Mucosa of descending colon (tissue), 3 donors: Measurements from ENCODE around the gene ADAM11. TPM values are rescaled to one million over a fixed set of nuclear protein-coding genes. Genes with fewer than 3 reads are reported as not detected.
A peak's percentile ranks its signal among the peaks of the same experiment; 100 is the strongest.

Experiments
- ATAC-seq: fragments of 200-7000 bp; cut with Tn5 transposase; one replicate; pipeline ENCODE4 v1.9.1; 2020; ENCODE audit warnings: mild to moderate bottlenecking, moderate library complexity
- DNase-seq, 3 donors: peaks; one replicate each; pipeline ENCODE4 v3.0.0-alpha.2; 2020
- H3K36me3 ChIP-seq: fragments of 200-600 bp; one replicate; pipeline ENCODE4 v1.8.0; 2021; ENCODE audit warnings: low read depth, mild to moderate bottlenecking
- H3K4me1 ChIP-seq: fragments of 200-600 bp; one replicate; pipeline ENCODE4 v1.8.0; 2021; ENCODE audit warnings: low read depth, mild to moderate bottlenecking
- H3K4me3 ChIP-seq: fragments of 200-600 bp; one replicate; pipeline ENCODE4 v1.8.0; 2021; ENCODE audit warnings: mild to moderate bottlenecking
- H3K9me3 ChIP-seq: fragments of 200-600 bp; one replicate; pipeline ENCODE4 v1.8.0; 2021; ENCODE audit warnings: mild to moderate bottlenecking
- intact Hi-C, 2 donors: fragments of 100-400 bp; cut with DNase I in 1 of 2; cut with micrococcal nuclease in 1 of 2; formaldehyde crosslinking; loops; one replicate each; pipeline versions ENCODE4 v1.11.0 to v1.11.1; 2022; cut with DNase I, micrococcal nuclease
- total RNA-seq, 3 donors: library from RNA; stranded (reverse); fragmentation: NEBNext Ultra II Directional in 2 of 3; extraction: Animal tissue kit (Norgen Biotek cat#: 25700) in 2 of 3; gene quantifications; one replicate each; pipeline versions ENCODE4 v1.2.1 to v1.2.4, GENCODE V29; 2021 to 2023
- TF ChIP-seq, protein P1 (sequence below): fragments of 200-600 bp; IDR thresholded peaks from one replicate; pipeline ENCODE4 v1.8.0; 2022; ENCODE audit warnings: antibody characterized with exemption, mild to moderate bottlenecking
- donor health status: DM: no; HTN: no; CAD: no; lungs with moderate emphysema.
- donor health status: DM: no; HTN: no; CAD: no.
- donor health status: DM: no; HTN: yes; CAD: no.

The ADAM11 gene
- total RNA-seq, 3 donors from 2014 or later, result 0.17 to 4.7 TPM; not detected in 1

DNA sequence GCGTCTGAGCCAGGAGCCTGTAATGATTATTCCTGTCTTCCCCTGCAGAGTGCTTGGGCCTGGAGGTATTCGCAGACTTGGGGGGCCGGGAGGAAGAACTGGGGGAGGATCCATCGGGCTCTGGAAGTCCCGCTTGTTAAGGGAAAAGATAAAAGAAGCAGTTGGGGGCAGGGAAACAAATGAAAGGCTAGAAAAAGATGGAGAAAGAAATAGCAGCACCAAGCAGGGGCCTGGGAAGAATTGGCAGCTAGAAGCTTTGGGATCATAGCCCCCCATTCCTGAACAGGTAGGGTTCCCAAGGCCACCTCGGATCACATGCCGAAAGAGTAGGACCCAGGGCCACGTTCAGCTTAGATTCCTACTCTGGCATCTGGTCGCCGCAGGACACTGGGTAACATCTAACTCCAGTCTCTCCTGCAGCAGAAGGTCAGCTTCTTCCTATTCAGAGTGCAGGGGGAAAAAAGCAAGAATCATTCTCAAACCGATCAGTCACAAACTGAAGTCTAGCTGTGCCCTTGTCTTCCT, 23.6 kb downstream of the ADAM11 start:
- ATAC-seq (no peak), DNase-seq (peak in 1 of 3 donors; percentile 13)
- TF ChIP-seq, protein P1, sequence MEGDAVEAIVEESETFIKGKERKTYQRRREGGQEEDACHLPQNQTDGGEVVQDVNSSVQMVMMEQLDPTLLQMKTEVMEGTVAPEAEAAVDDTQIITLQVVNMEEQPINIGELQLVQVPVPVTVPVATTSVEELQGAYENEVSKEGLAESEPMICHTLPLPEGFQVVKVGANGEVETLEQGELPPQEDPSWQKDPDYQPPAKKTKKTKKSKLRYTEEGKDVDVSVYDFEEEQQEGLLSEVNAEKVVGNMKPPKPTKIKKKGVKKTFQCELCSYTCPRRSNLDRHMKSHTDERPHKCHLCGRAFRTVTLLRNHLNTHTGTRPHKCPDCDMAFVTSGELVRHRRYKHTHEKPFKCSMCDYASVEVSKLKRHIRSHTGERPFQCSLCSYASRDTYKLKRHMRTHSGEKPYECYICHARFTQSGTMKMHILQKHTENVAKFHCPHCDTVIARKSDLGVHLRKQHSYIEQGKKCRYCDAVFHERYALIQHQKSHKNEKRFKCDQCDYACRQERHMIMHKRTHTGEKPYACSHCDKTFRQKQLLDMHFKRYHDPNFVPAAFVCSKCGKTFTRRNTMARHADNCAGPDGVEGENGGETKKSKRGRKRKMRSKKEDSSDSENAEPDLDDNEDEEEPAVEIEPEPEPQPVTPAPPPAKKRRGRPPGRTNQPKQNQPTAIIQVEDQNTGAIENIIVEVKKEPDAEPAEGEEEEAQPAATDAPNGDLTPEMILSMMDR, result no peak
- intact Hi-C loops, result no loop called here
- Histone ChIP-seq H3K36me3 (no peaks in the 10 kb centered on the region), H3K4me1 (peaks cover 8% of the 10 kb centered on the region), H3K4me3 (no peak overlapping the region), H3K9me3 (no peaks in the 10 kb centered on the region)

DNA sequence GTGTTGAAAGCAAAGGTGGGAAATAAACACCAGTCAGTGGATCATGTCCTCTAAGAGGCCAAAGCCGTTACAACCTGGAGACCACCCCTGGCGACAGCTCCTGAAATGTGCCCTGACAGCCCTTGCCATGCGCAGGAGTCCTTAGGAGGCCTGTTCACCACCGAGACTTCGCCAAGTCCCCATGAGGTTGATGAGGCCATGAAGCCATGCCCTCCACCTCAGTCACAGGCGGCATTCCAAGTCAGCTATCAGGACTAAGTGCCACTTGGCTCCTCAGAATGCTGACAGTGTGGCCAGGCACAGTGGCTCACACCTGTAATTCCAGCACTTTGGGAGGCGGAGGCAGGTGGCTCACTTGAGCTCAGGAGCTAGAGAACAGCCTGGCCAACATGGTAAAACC, 27.1 kb downstream of the ADAM11 start:
- H3K4me3 ChIP-seq, result no peak overlapping the region
- no peaks in the 10 kb centered on the region for H3K36me3 ChIP-seq
- no peaks in the 10 kb centered on the region for H3K4me1 ChIP-seq
- H3K9me3 ChIP-seq, result no peaks in the 10 kb centered on the region
- ATAC-seq (no peak), DNase-seq (peak in 1 of 3 donors; percentile 23)
- TF ChIP-seq, protein P1, result no peak
- intact Hi-C loops, result no loop called here

DNA sequence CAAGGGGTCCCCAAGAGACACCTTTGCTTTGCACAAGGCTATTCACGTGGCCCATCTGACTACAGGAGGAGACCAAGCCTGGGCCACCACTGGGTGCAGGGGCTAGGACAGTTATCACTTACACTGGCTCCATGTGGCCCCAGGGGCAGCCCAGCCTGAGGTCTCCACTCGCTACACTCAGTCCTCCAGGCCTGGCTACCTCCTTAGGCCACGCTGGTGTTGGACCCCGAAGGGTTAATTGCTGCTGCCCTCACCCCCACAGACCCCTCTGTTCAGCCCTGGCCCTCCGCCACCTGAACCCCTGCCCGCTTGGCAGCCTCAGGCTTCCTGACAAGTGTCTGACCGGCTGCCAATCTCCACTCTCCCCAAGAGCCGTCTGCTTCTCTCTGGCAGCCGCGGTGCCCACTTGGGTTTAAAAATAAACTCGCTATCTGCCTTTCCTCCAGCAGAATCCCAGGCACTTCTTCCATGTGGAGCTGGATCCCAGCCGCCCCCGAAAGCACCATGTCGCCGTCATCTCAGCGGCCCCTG, 27.8 kb downstream of the ADAM11 start:
- DNase-seq (peak in 1 of 3 donors; percentile 38), ATAC-seq (no peak)
- Histone ChIP-seq H3K4me1 (no peaks in the 10 kb centered on the region), H3K36me3 (no peaks in the 10 kb centered on the region), H3K4me3 (no peak overlapping the region), H3K9me3 (no peaks in the 10 kb centered on the region)
- TF ChIP-seq, protein P1, result no peak
- intact Hi-C loops, result no loop called here

DNA sequence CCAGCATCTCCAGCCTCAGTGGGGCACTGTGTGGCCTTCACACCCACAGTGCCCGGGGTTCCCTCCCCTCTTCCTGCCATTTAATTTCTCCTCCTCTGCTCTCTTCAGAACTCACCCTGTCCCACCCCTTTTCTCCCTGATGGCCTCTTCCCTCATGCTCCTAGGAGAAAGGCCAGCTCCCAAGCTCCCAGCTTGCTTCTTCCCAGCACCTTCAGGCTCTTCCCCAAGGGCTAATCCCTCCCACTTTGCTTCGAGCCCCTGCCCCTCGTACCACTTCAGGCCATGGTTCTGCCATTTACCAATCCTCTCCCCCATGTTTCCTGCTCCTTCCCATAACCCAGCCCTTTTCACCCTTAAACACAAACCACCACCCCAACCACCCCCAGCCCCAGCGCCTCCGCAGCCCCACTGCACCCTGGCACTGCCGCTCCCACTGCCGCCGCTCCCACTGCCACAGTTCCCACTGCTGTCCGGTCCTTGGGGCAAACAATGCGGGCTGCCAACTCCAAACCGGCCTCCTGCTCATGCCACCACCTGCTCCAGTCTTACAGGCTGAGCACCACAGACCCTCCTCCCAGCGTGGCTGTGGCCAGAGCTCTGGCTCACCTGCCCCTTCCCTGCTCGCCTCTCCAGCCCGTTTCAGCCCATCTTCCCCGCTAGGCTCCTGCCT, 28.6 kb downstream of the ADAM11 start:
- TF ChIP-seq, protein P1, result no peak
- ATAC-seq (no peak), DNase-seq (peak in 1 of 3 donors; percentile 31)
- Histone ChIP-seq H3K9me3 (no peaks in the 10 kb centered on the region), H3K4me1 (no peaks in the 10 kb centered on the region), H3K36me3 (no peaks in the 10 kb centered on the region), H3K4me3 (no peak overlapping the region)
- intact Hi-C loops, result no loop called here

DNA sequence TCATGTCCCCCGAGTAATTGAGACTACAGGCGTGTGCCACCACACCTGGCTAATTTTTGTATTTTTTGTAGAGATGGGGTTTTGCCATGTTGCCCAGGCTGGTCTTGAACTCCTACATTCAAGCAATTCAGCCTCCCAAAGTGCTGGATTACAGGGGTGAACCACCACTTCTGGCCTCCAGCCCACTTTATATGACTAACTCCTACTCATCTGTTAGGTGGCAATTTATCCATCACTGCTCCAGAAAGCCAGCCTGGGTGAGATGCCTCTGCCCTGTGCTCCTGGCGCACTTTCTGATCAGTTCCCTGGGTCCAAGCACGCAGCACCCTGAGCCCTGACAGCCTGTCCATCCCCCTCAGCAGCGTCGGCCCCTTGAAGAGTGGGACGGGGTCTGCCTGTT, 29.4 kb downstream of the ADAM11 start:
- Histone ChIP-seq H3K36me3 (no peaks in the 10 kb centered on the region), H3K4me1 (no peaks in the 10 kb centered on the region), H3K9me3 (no peaks in the 10 kb centered on the region), H3K4me3 (no peak overlapping the region)
- TF ChIP-seq, protein P1, result no peak
- intact Hi-C loops, result no loop called here
- DNase-seq (no peak), ATAC-seq (no peak)
